22Rv1 (cell line): ENCODE measurements around the gene SCN3A.

Experiments used
- H3K27ac ChIP-seq: fragments of 450-650 bp; 2 replicates; pipeline ENCODE4 v1.5.1; 2017
- CTCF ChIP-seq: fragments of 450-650 bp; IDR thresholded peaks from 2 replicates; pipeline ENCODE4 v1.5.1; 2017; ENCODE audit warnings: mild to moderate bottlenecking
- ZFX ChIP-seq: fragments of 450-650 bp; IDR thresholded peaks from 2 replicates; pipeline ENCODE4 v1.6.1; 2017; ENCODE audit warnings: antibody characterized with exemption, borderline replicate concordance

Gene SCN3A

GRCh38 chr2:165193178-165193777 is 10.6 kb downstream of the SCN3A start:
- TF ChIP-seq CTCF: no peak
- no peak for TF ChIP-seq ZFX

GRCh38 chr2:165192729-165193128 is 11.1 kb downstream of the SCN3A start:
- no peak overlapping the region for H3K27ac ChIP-seq
- TF ChIP-seq CTCF (no peak), ZFX (no peak)

More at GRCh38 chr2:165193178-165193777, 10.6 kb downstream of the SCN3A start:
- no peak overlapping the region for H3K27ac ChIP-seq

- no peak for TF ChIP-seq CTCF
- no peak for TF ChIP-seq ZFX
- no peak overlapping the region for H3K27ac ChIP-seq
Observed at GRCh38 chr2:165191096-165191728, 12.6 kb downstream of the SCN3A start.

GRCh38 chr2:165185633-165186032 is 18.2 kb downstream of the SCN3A start:
- TF ChIP-seq CTCF: no peak
- TF ChIP-seq ZFX: no peak
- H3K27ac ChIP-seq: no peak overlapping the region

GRCh38 chr2:165182029-165182428 is 21.8 kb downstream of the SCN3A start:
- no peak for TF ChIP-seq CTCF
- no peak for TF ChIP-seq ZFX

GRCh38 chr2:165176780-165177179 is 27.1 kb downstream of the SCN3A start:
- no peak for TF ChIP-seq CTCF
- TF ChIP-seq ZFX: no peak
- H3K27ac ChIP-seq: no peak overlapping the region

More at GRCh38 chr2:165182029-165182428, 21.8 kb downstream of the SCN3A start:
- no peak overlapping the region for H3K27ac ChIP-seq

- no peak for TF ChIP-seq ZFX
- no peak for TF ChIP-seq CTCF
- no peak overlapping the region for H3K27ac ChIP-seq
Observed at GRCh38 chr2:165173215-165173614, 30.6 kb downstream of the SCN3A start.
